Endothelial cell of hepatic sinusoid (primary cell): ENCODE data around the gene KIAA1614.

Source experiments
- in situ Hi-C: cut with HindIII; loops from 2 replicates; pipeline ENCODE4 v1.10.0; 2017; ENCODE audit warnings: low sequenced_read_pairs

Gene KIAA1614

GRCh38 chr1:180912801-180913565 is at the start of gene KIAA1614:
KIAA1614 (plus strand) TSS chr1:180912897; CDS start chr1:180913244, 347 bp downstream.
- in situ Hi-C loops = no loop called here

GRCh38 chr1:180863158-180863775 is 49.4 kb upstream of the KIAA1614 start:
- in situ Hi-C loops = no loop called here

GRCh38 chr1:180881806-180882509 is 30.7 kb upstream of the KIAA1614 start:
- in situ Hi-C loops = no loop called here

- in situ Hi-C loops = no loop called here
These were observed 28.0 kb upstream of the KIAA1614 start for GRCh38 chr1:180884588-180885300.

- in situ Hi-C loops = no loop called here
These were observed 26.4 kb upstream of the KIAA1614 start for GRCh38 chr1:180886338-180886737.

- in situ Hi-C loops = no loop called here
These were observed 24.9 kb upstream of the KIAA1614 start for GRCh38 chr1:180887841-180888240.

GRCh38 chr1:180888870-180889269 is 23.8 kb upstream of the KIAA1614 start:
- in situ Hi-C loops = no loop called here

- in situ Hi-C loops = no loop called here
These were observed 23.4 kb upstream of the KIAA1614 start for GRCh38 chr1:180889325-180889724.

GRCh38 chr1:180892272-180892671 is 20.4 kb upstream of the KIAA1614 start:
- in situ Hi-C loops = no loop called here

GRCh38 chr1:180892675-180893074 is 20.0 kb upstream of the KIAA1614 start:
- in situ Hi-C loops = no loop called here

GRCh38 chr1:180893614-180894013 is 19.1 kb upstream of the KIAA1614 start:
- in situ Hi-C loops = no loop called here

- in situ Hi-C loops = no loop called here
These were observed 16.5 kb upstream of the KIAA1614 start for GRCh38 chr1:180896161-180896560.

- in situ Hi-C loops = no loop called here
These were observed 14.1 kb upstream of the KIAA1614 start for GRCh38 chr1:180898441-180899219.

- in situ Hi-C loops = no loop called here
These were observed 13.4 kb upstream of the KIAA1614 start for GRCh38 chr1:180899262-180899661.

- in situ Hi-C loops = no loop called here
These were observed 11.4 kb upstream of the KIAA1614 start for GRCh38 chr1:180901076-180901990.

- in situ Hi-C loops = no loop called here
These were observed 10.2 kb upstream of the KIAA1614 start for GRCh38 chr1:180902541-180902940.

GRCh38 chr1:180905927-180906326 is 6.8 kb upstream of the KIAA1614 start:
- in situ Hi-C loops = loop anchor here (5.0 kb wide), 1 partner anchor 261 kb away; no protein-coding TSS in a partner anchor

GRCh38 chr1:180906511-180906910 is 6.2 kb upstream of the KIAA1614 start:
- in situ Hi-C loops = loop anchor here (5.0 kb wide), 1 partner anchor 261 kb away; no protein-coding TSS in a partner anchor
